Ammon's horn (tissue), 1 donor: ENCODE data around the gene FHIT.
"Not testable (repeated sequence)": the region's sequence is repeated elsewhere in the genome, so short reads cannot be mapped to it uniquely, and the experiment has no call there.

ENCODE experiments used
- DNase-seq: peaks from one replicate; pipeline ENCODE4 v3.0.0-alpha.2; 2016; ENCODE audit warnings: low spot score

Gene FHIT

GRCh38 chr3:61226166-61226686, 25.0 kb downstream of the FHIT start:
- DNase-seq = no peak

GRCh38 chr3:61224823-61225222, 26.4 kb downstream of the FHIT start:
- DNase-seq = no peak

- DNase-seq = no peak
Measured at GRCh38 chr3:61223451-61223850, 27.8 kb downstream of the FHIT start.

- DNase-seq = no peak
Measured at GRCh38 chr3:61222467-61222866, 28.8 kb downstream of the FHIT start.

- DNase-seq = no peak
Measured at GRCh38 chr3:61221759-61222362, 29.4 kb downstream of the FHIT start.

GRCh38 chr3:61218504-61218903, 32.7 kb downstream of the FHIT start:
- DNase-seq = no peak

GRCh38 chr3:61216171-61216570, 35.1 kb downstream of the FHIT start:
- DNase-seq = not testable (repeated sequence)

GRCh38 chr3:61202086-61202485, 49.2 kb downstream of the FHIT start:
- DNase-seq = no peak

GRCh38 chr3:61201071-61201470, 50.2 kb downstream of the FHIT start:
- no peak for DNase-seq

- DNase-seq = no peak
Measured at GRCh38 chr3:61200270-61200669, 51.0 kb downstream of the FHIT start.

GRCh38 chr3:61199843-61200242, 51.4 kb downstream of the FHIT start:
- DNase-seq = no peak

- DNase-seq = no peak
Measured at GRCh38 chr3:61194892-61195538, 56.2 kb downstream of the FHIT start.

GRCh38 chr3:61192222-61192621, 59.0 kb downstream of the FHIT start:
- DNase-seq = no peak

- not testable (repeated sequence) for DNase-seq
Measured at GRCh38 chr3:61190205-61190604, 61.0 kb downstream of the FHIT start.

GRCh38 chr3:61186030-61186429, 65.2 kb downstream of the FHIT start:
- DNase-seq = no peak

- DNase-seq = no peak
Measured at GRCh38 chr3:61184956-61185355, 66.3 kb downstream of the FHIT start.

GRCh38 chr3:61182662-61183061, 68.6 kb downstream of the FHIT start:
- DNase-seq = no peak

- DNase-seq = no peak
Measured at GRCh38 chr3:61181874-61182273, 69.4 kb downstream of the FHIT start.

GRCh38 chr3:61180206-61180605, 71.0 kb downstream of the FHIT start:
- DNase-seq = no peak

GRCh38 chr3:61178167-61178566, 73.1 kb downstream of the FHIT start:
- no peak for DNase-seq

- no peak for DNase-seq
Measured at GRCh38 chr3:61177450-61177849, 73.8 kb downstream of the FHIT start.

- DNase-seq = no peak
Measured at GRCh38 chr3:61173676-61174075, 77.6 kb downstream of the FHIT start.

GRCh38 chr3:61172684-61173083, 78.6 kb downstream of the FHIT start:
- DNase-seq = no peak

GRCh38 chr3:61172203-61172602, 79.0 kb downstream of the FHIT start:
- no peak for DNase-seq
